Fibroblast of lung (primary cell): ENCODE results near the gene ANO4. TPM values are rescaled to one million over a fixed set of nuclear protein-coding genes. Genes with fewer than 3 reads are reported as not detected.

Experiments
- DNase-seq, 2 donors: peaks; one replicate each; pipeline versions ENCODE4 v3.0.0 to v3.0.0-alpha.2; 2010; ENCODE audit warnings: low read depth in 2 of 2
- H2AFZ ChIP-seq: 2 replicates; pipeline ENCODE4 v1.5.1; 2012; ENCODE audit warnings: low read length, control low read depth, inconsistent platforms
- H3K27ac ChIP-seq: 2 replicates; pipeline ENCODE4 v1.5.1; 2011; ENCODE audit warnings: low read length, control low read depth; ENCODE audit not compliant: insufficient read depth
- H3K27me3 ChIP-seq: 2 replicates; pipeline ENCODE4 v1.5.1; 2011; ENCODE audit warnings: mild to moderate bottlenecking, low read length; ENCODE audit not compliant: control insufficient read depth, insufficient read depth
- H3K36me3 ChIP-seq: 2 replicates; pipeline ENCODE4 v1.5.1; 2011; ENCODE audit warnings: low read length; ENCODE audit not compliant: control insufficient read depth, insufficient read depth
- H3K4me1 ChIP-seq: 2 replicates; pipeline ENCODE4 v1.5.1; 2011; ENCODE audit warnings: low read length; ENCODE audit not compliant: control insufficient read depth, insufficient read depth; ENCODE audit errors: extremely low read depth
- H3K4me2 ChIP-seq: 2 replicates; pipeline ENCODE4 v1.5.1; 2011; ENCODE audit warnings: low read length, control low read depth; ENCODE audit not compliant: insufficient read depth; ENCODE audit errors: extremely low read depth
- H3K4me3 ChIP-seq, 4 experiments: fragments of 200-600 bp in 1 of 4; sonication (generic) in 1 of 4; replicated peaks in 1 of 4; 2 replicates each; pipeline ENCODE4 v1.5.1; 2011 to 2016; ENCODE audit warnings: low read length in 4 of 4, low read depth in 3 of 4, mild to moderate bottlenecking in 3 of 4, control low read depth in 2 of 4, inconsistent platforms in 1 of 4, mixed read lengths in 1 of 4; ENCODE audit not compliant: insufficient read depth in 1 of 4; ENCODE audit errors: control extremely low read depth in 1 of 4
- H3K79me2 ChIP-seq: 2 replicates; pipeline ENCODE4 v1.5.1; 2012; ENCODE audit warnings: mild to moderate bottlenecking, low read length, inconsistent platforms; ENCODE audit not compliant: control insufficient read depth, insufficient read depth
- H3K9ac ChIP-seq: 2 replicates; pipeline ENCODE4 v1.5.1; 2011; ENCODE audit warnings: mild to moderate bottlenecking, low read length, control low read depth; ENCODE audit not compliant: insufficient read depth
- H3K9me3 ChIP-seq: 2 replicates; pipeline ENCODE4 v1.5.1; 2012; ENCODE audit warnings: low read depth, low read length; ENCODE audit not compliant: control insufficient read depth, insufficient read depth
- H4K20me1 ChIP-seq: 2 replicates; pipeline ENCODE4 v1.5.1; 2011; ENCODE audit warnings: low read length; ENCODE audit not compliant: control insufficient read depth, insufficient read depth; ENCODE audit errors: extremely low read depth
- EZH2 ChIP-seq: IDR thresholded peaks from 2 replicates; pipeline ENCODE4 v1.5.1; 2012; ENCODE audit warnings: low read length, control low read depth, mild to moderate bottlenecking; ENCODE audit errors: missing control alignments
- polyA plus RNA-seq, 2 donors: library from polyadenylated mRNA; depleted of rRNA in 1 of 2; stranded (reverse) in 1 of 2; unstranded in 1 of 2; fragments of >200 nt; gene quantifications; 2 replicates each; pipeline ENCODE4 v1.2.1, GENCODE V29; 2011 to 2012; ENCODE audit warnings: missing spikeins in 1 of 2
- total RNA-seq: library from RNA; depleted of rRNA; stranded (reverse); fragments of >200 nt; gene quantifications from 2 replicates; pipeline ENCODE4 v1.2.1, GENCODE V29; 2014
- TF ChIP-seq, protein P1 (sequence below), 2 donors: IDR thresholded peaks in 1 of 2; conservative IDR thresholded peaks in 1 of 2; 1 replicate in 1 of 2; 2 replicates in 1 of 2; pipeline ENCODE4 v1.5.1; 2011 to 2012; ENCODE audit warnings: low read length in 2 of 2, control low read depth in 1 of 2, inconsistent platforms in 1 of 2, low read depth in 1 of 2, mild to moderate bottlenecking in 1 of 2

Gene ANO4
- total and polyA plus RNA-seq, 2 donors (not counting 1 experiment from before 2014, with no cell fraction given) = 11.7 to 42.3 TPM

DNA sequence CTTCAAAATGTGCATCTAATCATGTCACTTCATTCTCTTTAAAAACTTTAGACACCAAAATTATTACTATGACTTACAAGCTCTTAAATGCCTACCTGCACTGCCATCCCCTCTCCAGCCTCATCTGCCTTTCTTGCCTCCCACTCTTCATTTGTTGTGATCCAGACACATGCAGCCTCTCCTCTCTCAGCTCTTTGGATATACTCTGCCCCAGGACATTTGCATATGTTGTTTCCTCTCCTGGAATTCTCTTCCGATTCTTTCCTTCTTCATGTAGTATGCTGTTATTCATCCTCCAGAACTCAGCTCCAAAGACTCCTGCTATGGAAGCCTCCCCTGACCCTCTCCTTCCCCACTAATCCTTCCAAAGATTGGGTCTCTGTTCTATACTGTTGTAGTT lies 197.6 kb downstream of the ANO4 start:
- TF ChIP-seq EZH2 = no peak
- TF ChIP-seq, protein P1, sequence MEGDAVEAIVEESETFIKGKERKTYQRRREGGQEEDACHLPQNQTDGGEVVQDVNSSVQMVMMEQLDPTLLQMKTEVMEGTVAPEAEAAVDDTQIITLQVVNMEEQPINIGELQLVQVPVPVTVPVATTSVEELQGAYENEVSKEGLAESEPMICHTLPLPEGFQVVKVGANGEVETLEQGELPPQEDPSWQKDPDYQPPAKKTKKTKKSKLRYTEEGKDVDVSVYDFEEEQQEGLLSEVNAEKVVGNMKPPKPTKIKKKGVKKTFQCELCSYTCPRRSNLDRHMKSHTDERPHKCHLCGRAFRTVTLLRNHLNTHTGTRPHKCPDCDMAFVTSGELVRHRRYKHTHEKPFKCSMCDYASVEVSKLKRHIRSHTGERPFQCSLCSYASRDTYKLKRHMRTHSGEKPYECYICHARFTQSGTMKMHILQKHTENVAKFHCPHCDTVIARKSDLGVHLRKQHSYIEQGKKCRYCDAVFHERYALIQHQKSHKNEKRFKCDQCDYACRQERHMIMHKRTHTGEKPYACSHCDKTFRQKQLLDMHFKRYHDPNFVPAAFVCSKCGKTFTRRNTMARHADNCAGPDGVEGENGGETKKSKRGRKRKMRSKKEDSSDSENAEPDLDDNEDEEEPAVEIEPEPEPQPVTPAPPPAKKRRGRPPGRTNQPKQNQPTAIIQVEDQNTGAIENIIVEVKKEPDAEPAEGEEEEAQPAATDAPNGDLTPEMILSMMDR (conservative IDR thresholded peaks at IDR 0.05 in 1 of 2, IDR thresholded peaks at IDR 0.05 in 1 of 2; ENCODE audit: low read depth in 1 of 2, low read length in 2 of 2) = no peak
- peaks cover 8% of the 10 kb centered on the region for H3K4me1 ChIP-seq
- no peak overlapping the region for H3K9ac ChIP-seq
- H3K27me3 ChIP-seq = no peaks in the 10 kb centered on the region
- no peak overlapping the region for H3K27ac ChIP-seq
- H3K36me3 ChIP-seq = no peaks in the 10 kb centered on the region
- no peaks in the 10 kb centered on the region for H3K79me2 ChIP-seq
- no peak overlapping the region for H3K4me3 ChIP-seq
- H3K9me3 ChIP-seq = no peaks in the 10 kb centered on the region
- no peak for DNase-seq
- H4K20me1 ChIP-seq = no peaks in the 10 kb centered on the region
- H2AFZ ChIP-seq = no peak overlapping the region
- H3K4me2 ChIP-seq = no peak overlapping the region

DNA sequence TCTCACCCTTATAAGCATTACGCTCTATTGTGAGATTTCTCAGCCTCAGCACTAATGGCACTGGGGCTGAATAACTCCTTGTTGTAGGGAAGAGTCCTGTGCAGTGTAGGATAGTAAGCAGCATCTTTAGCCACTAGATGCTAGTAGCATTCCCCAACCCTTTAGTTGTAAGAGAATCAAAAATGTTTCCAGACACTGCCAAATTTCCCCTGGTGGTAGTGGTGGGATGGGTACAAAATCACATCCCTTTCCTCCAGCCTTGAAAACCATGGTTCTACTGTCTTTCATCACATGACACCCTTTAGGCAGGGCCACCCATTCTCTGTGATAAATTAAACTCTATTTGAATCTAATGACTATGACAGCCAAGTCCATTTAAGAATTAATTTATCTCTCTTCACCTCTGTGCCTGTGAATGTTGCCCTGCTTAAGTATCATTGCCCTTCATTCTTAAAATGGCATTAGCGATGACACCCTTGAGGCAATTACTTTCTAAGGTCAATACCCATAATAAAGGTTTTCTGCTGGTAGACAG lies 199.4 kb downstream of the ANO4 start:
- no peaks in the 10 kb centered on the region for H3K9me3 ChIP-seq
- no peak overlapping the region for H3K27ac ChIP-seq
- H3K4me3 ChIP-seq = no peak overlapping the region
- no peaks in the 10 kb centered on the region for H3K4me1 ChIP-seq
- H2AFZ ChIP-seq = no peak overlapping the region
- no peaks in the 10 kb centered on the region for H4K20me1 ChIP-seq
- no peak overlapping the region for H3K4me2 ChIP-seq
- H3K9ac ChIP-seq = no peak overlapping the region
- TF ChIP-seq, protein P1 (conservative IDR thresholded peaks at IDR 0.05 in 1 of 2, IDR thresholded peaks at IDR 0.05 in 1 of 2; ENCODE audit: low read depth in 1 of 2, low read length in 2 of 2) = no peak
- TF ChIP-seq EZH2 = no peak
- DNase-seq = no peak
- no peaks in the 10 kb centered on the region for H3K79me2 ChIP-seq
- no peaks in the 10 kb centered on the region for H3K27me3 ChIP-seq
- H3K36me3 ChIP-seq = no peaks in the 10 kb centered on the region

DNA sequence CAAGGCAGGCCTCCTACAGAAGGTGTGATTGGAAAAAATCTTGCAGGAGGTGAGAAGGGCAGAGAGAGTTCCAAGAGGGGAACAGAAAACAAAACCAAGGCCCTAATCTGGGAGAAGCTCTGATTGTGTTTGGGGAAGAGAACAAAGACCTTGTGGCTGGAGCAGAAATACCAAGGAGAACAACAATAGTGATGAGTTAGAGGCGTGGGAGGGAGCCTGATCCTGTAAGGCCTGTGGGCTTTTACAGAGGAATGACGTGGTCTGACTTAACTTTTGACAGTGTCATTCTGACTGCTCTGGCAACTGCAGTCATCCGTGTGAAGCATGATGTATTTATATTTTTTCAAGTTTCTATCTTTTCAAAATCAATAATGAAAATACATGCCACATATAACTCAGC lies 200.6 kb downstream of the ANO4 start:
- no peak overlapping the region for H3K9ac ChIP-seq
- H3K27me3 ChIP-seq = no peaks in the 10 kb centered on the region
- no peaks in the 10 kb centered on the region for H3K36me3 ChIP-seq
- peak in 1 of 2 donors; percentile 87 for DNase-seq
- no peaks in the 10 kb centered on the region for H3K9me3 ChIP-seq
- no peaks in the 10 kb centered on the region for H4K20me1 ChIP-seq
- TF ChIP-seq, protein P1 (conservative IDR thresholded peaks at IDR 0.05 in 1 of 2, IDR thresholded peaks at IDR 0.05 in 1 of 2; ENCODE audit: low read depth in 1 of 2, low read length in 2 of 2) = no peak
- no peak for TF ChIP-seq EZH2
- no peaks in the 10 kb centered on the region for H3K79me2 ChIP-seq
- H3K4me1 ChIP-seq = no peaks in the 10 kb centered on the region
- H3K4me3 ChIP-seq = no peak overlapping the region
- H2AFZ ChIP-seq = no peak overlapping the region
- H3K27ac ChIP-seq = no peak overlapping the region
- H3K4me2 ChIP-seq = no peak overlapping the region
